Thyroid gland (tissue), 4 donors: ENCODE data around the gene PRKCE. TPM values are rescaled to one million over a fixed set of nuclear protein-coding genes. Genes with fewer than 3 reads are reported as not detected.

Experiments used
- DNase-seq, 2 donors: peaks; one replicate each; pipeline ENCODE4 v3.0.0-alpha.2; 2019
- H3K27ac ChIP-seq, 3 donors: fragments of 200-600 bp; sonication (generic); 1 replicate in 2 of 3; 2 replicates in 1 of 3; pipeline ENCODE4 v1.5.1; 2016 to 2019; ENCODE audit warnings: mild to moderate bottlenecking in 1 of 3, moderate library complexity in 1 of 3
- H3K27me3 ChIP-seq: fragments of 200-600 bp; sonication (generic); one replicate; pipeline ENCODE4 v1.5.1; 2019
- H3K36me3 ChIP-seq, 2 donors: fragments of 200-600 bp; sonication (generic); one replicate each; pipeline ENCODE4 v1.5.1; 2016 to 2019
- H3K4me1 ChIP-seq, 2 donors: fragments of 200-600 bp; sonication (generic); one replicate each; pipeline ENCODE4 v1.5.1; 2017 to 2019
- H3K4me3 ChIP-seq, 3 donors: fragments of 200-600 bp; sonication (generic); replicated peaks in 1 of 3; 1 replicate in 2 of 3; 2 replicates in 1 of 3; pipeline ENCODE4 v1.5.1; 2016; ENCODE audit warnings: mild to moderate bottlenecking in 1 of 3
- H3K9me3 ChIP-seq: fragments of 200-600 bp; sonication (generic); one replicate; pipeline ENCODE4 v1.5.1; 2017
- POLR2A ChIP-seq, 2 donors: fragments of 450-650 bp; IDR thresholded peaks; one replicate each; pipeline ENCODE4 v1.6.1; 2017; ENCODE audit warnings: antibody characterized with exemption in 2 of 2, mild to moderate bottlenecking in 2 of 2, moderate library complexity in 1 of 2
- WGBS, 2 donors: methylation state at CpG; one replicate each; pipeline ENCODE4 v1.1.5; 2017; 5-methylcytosine and 5-hydroxymethylcytosine counted together
- intact Hi-C: fragments of 100-400 bp; cut with DNase I; formaldehyde crosslinking; loops from one replicate; pipeline ENCODE4 v1.15.1; 2023
- total RNA-seq, 4 donors: library from RNA; depleted of rRNA; stranded (reverse); fragments of >200 nt; gene quantifications; one replicate each; pipeline ENCODE4 v1.2.3, GENCODE V29; 2016
- TF ChIP-seq, protein P1 (sequence below), 6 experiments: fragments of 200-600 bp in 3 of 6; fragments of 450-650 bp in 3 of 6; sonication (generic) in 3 of 6; IDR thresholded peaks; one replicate each; pipeline ENCODE4 v1.5.1; 2016 to 2019; ENCODE audit warnings: antibody characterized with exemption in 6 of 6, mild to moderate bottlenecking in 2 of 6, inconsistent platforms in 1 of 6, moderate library complexity in 1 of 6

Gene PRKCE
- total RNA-seq, 4 donors from 2014 or later: 8.4 to 35.3 (median 15.2) TPM

DNA sequence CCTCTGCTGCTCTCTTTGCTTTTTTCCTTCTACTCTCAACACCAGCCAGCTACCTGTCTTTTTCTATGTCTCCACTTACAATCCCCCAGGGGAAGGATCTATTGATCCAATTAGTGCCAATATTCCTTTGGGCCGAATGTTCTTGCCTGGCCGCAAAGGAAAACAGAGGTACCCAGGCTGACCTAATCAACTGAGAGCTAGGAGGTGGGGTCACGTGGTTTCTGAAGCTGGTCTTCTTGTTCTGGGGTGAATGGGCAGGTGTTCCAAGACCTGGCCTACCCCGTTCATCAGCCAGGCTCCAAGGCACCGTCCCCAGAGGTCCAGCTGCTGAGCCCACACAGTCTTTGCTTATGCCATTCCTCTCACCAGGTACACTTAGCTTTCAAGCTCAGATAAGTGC, 580.2 kb downstream of the PRKCE start:
- no peak overlapping the region for H3K27ac ChIP-seq
- H3K27me3 ChIP-seq: no peaks in the 10 kb centered on the region
- no peaks in the 10 kb centered on the region for H3K36me3 ChIP-seq
- no peak overlapping the region for H3K4me3 ChIP-seq
- TF ChIP-seq, protein P1, sequence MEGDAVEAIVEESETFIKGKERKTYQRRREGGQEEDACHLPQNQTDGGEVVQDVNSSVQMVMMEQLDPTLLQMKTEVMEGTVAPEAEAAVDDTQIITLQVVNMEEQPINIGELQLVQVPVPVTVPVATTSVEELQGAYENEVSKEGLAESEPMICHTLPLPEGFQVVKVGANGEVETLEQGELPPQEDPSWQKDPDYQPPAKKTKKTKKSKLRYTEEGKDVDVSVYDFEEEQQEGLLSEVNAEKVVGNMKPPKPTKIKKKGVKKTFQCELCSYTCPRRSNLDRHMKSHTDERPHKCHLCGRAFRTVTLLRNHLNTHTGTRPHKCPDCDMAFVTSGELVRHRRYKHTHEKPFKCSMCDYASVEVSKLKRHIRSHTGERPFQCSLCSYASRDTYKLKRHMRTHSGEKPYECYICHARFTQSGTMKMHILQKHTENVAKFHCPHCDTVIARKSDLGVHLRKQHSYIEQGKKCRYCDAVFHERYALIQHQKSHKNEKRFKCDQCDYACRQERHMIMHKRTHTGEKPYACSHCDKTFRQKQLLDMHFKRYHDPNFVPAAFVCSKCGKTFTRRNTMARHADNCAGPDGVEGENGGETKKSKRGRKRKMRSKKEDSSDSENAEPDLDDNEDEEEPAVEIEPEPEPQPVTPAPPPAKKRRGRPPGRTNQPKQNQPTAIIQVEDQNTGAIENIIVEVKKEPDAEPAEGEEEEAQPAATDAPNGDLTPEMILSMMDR (IDR thresholded peaks at IDR 0.05): no peak
- no peak for TF ChIP-seq POLR2A (IDR thresholded peaks at IDR 0.05)
- no peaks in the 10 kb centered on the region for H3K9me3 ChIP-seq
- peaks cover 0 to 9% of the 10 kb centered on the region in 2 donors for H3K4me1 ChIP-seq
- intact Hi-C loops: no loop called here
- 89 to 98% methylated on average over 5 of the region's 5 CpGs for WGBS, 2 donors
- no peak for DNase-seq

DNA sequence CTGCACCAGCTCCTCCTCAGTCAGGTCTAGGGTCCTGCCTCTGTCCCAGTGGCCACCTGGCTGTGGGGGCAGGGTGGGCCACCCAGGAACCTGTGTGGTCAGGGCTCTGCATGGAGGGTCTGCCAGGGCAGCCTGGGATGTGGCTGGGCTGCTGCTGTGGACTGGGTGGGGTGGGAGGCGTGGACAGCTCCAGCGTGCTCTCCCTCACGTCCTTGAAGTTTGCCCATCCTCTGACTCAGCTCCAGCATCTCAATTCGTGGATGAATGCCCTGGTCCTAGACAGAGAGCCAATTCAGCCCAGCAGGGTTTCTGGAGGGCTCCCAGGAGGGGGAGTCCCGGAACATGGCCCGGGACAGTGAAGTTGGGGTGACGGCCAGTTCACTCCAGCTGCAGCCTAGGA, 581.4 kb downstream of the PRKCE start:
- Histone ChIP-seq H3K36me3 (no peaks in the 10 kb centered on the region), H3K4me1 (peaks cover 0 to 9% of the 10 kb centered on the region in 2 donors), H3K9me3 (no peaks in the 10 kb centered on the region), H3K4me3 (no peak overlapping the region), H3K27me3 (no peaks in the 10 kb centered on the region), H3K27ac (no peak overlapping the region)
- intact Hi-C loops: no loop called here
- TF ChIP-seq POLR2A (IDR thresholded peaks at IDR 0.05): no peak
- TF ChIP-seq, protein P1 (IDR thresholded peaks at IDR 0.05): no peak
- 51 to 70% methylated on average over 5 to 6 of the region's 7 CpGs for WGBS, 2 donors
- DNase-seq: no peak

DNA sequence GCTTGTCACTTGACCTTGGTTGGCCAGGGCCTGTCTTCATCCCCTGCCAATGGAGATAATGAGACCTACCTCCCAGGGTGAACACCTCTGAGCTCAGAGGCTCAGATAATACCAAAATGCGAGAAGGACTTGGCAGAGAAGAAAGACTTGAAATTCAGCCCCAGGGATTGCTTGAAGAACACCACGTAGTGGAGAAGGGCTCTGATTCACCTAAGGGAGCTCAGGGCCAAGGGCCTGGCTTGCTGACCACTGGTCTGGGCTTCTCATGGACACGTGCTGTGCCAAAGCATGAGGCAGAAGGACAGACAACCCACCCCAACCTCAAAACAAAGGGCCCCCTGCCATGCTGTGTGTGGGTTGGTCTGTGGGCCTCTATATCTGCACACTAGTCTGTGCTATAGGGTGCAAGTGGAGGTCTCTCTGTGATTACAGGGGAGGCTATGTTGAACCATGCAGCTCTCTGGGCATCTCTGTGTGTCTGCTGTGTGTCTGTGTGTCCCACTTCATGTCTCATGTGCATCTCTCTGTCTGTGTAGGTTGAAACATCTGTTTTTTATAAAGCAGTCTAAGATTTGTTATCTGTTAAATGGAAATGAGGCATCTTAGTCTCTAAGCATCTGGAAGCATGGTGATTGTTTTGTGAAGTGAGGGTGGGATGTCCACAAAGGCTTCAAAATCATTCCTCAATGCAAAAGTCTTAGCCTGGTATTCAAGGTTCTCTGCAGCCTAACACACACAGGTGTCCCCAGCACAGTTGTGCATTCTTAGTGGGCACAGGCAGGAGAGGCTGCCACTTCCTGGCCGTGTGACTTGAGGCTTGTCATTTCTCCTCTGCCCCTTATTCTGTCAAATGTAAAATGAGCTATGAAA, 584.8 kb downstream of the PRKCE start:
- no peak for DNase-seq
- Histone ChIP-seq H3K4me3 (no peak overlapping the region), H3K4me1 (peaks cover 0 to 3% of the 10 kb centered on the region in 2 donors), H3K36me3 (no peaks in the 10 kb centered on the region), H3K27me3 (no peaks in the 10 kb centered on the region), H3K9me3 (no peaks in the 10 kb centered on the region), H3K27ac (no peak overlapping the region)
- TF ChIP-seq POLR2A (IDR thresholded peaks at IDR 0.05): no peak
- TF ChIP-seq, protein P1 (IDR thresholded peaks at IDR 0.05): no peak
- intact Hi-C loops: no loop called here
- WGBS, 2 donors: 85 to 90% methylated on average over 4 of the region's 4 CpGs

DNA sequence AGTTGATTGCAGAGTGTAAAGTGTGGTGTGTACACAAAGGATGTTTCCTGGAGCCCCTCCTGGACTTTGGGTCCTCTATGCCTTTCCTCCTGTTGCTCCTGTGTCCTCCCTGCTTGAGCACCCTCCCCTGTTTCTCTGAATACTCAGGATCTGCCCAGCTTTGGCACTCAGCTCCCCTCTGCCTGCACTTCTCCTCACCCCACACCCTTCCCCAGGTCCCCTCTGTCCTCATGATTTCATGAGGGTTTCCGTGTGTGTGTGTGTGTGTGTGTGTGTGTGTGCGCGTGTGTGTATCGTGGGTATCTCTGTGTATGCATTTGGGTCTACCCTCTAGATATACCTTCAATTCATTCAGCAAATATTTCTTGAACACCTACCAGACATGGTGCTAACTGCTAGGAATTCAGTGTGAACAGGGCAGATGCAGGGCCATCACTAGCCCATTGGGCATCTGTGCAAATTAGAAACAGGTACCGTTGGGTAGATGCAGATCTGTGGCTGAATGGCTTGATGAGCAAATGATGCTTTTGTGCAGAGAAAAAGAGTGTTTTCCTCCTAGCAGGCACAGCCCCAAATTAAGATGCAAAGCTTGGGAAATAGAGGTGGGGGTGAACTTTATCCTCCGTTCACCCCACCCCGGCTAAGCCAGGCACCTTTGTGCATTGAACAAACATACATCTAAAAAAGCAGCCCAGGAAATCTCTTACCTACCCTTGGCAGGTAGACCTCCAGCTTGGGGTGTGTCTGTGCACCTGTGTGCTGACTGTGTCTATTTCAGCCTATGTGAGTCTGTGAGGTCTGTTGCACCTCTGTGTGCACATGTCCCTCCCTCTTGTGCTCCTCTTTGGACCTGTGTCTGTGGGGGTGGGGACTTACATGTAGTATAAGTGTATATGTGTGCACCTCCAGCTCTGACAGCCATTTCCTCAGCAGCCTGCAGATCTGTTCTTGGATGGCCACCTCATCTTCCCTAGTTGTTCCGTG, 585.7 kb downstream of the PRKCE start:
- TF ChIP-seq POLR2A (IDR thresholded peaks at IDR 0.05): no peak
- TF ChIP-seq, protein P1 (IDR thresholded peaks at IDR 0.05): no peak
- Histone ChIP-seq H3K4me3 (no peak overlapping the region), H3K36me3 (no peaks in the 10 kb centered on the region), H3K27me3 (no peaks in the 10 kb centered on the region), H3K9me3 (no peaks in the 10 kb centered on the region), H3K4me1 (no peaks in the 10 kb centered on the region), H3K27ac (no peak overlapping the region)
- no peak for DNase-seq
- WGBS, 2 donors: 79 to 90% methylated on average over 8 of the region's 8 CpGs
- intact Hi-C loops: no loop called here

Other genes with a start within 250 kb of the PRKCE start
- gene SRBD1, start 40.4 kb upstream of the PRKCE start, total RNA-seq: 10 to 100 TPM; 23.1 to 33.3 (median 27.2) TPM